NCI-H2107 (cell line): ENCODE measurements around the gene TMEM253.

Source experiments
- DNase-seq: peaks from one replicate; lab custom pipeline; 2025; lab: John Stamatoyannopoulos, UW

Gene TMEM253

GRCh38 chr14:21071225-21072030 is 29.4 kb upstream of the TMEM253 start:
- DNase-seq = peak; percentile 87

- DNase-seq = no peak
These were observed 28.8 kb upstream of the TMEM253 start for GRCh38 chr14:21072031-21072473.

GRCh38 chr14:21072781-21073339 is 28.0 kb upstream of the TMEM253 start:
- DNase-seq = no peak

- no peak for DNase-seq
These were observed 26.9 kb upstream of the TMEM253 start for GRCh38 chr14:21073921-21074320.

- no peak for DNase-seq
These were observed 26.2 kb upstream of the TMEM253 start for GRCh38 chr14:21074398-21075272.

- DNase-seq = no peak
These were observed 25.0 kb upstream of the TMEM253 start for GRCh38 chr14:21075719-21076437.

- DNase-seq = no peak
These were observed 23.2 kb upstream of the TMEM253 start for GRCh38 chr14:21077672-21078071.

- no peak for DNase-seq
These were observed 22.6 kb upstream of the TMEM253 start for GRCh38 chr14:21078287-21078686.

GRCh38 chr14:21078726-21079125 is 22.1 kb upstream of the TMEM253 start:
- no peak for DNase-seq

GRCh38 chr14:21081521-21082142 is 19.2 kb upstream of the TMEM253 start:
- DNase-seq = no peak

GRCh38 chr14:21083565-21084325 is 17.1 kb upstream of the TMEM253 start:
- DNase-seq = no peak

- no peak for DNase-seq
These were observed 16.5 kb upstream of the TMEM253 start for GRCh38 chr14:21084396-21084795.

- DNase-seq = no peak
These were observed 15.6 kb upstream of the TMEM253 start for GRCh38 chr14:21084998-21085853.

- no peak for DNase-seq
These were observed 14.0 kb upstream of the TMEM253 start for GRCh38 chr14:21086908-21087293.

GRCh38 chr14:21087294-21088091 is 13.4 kb upstream of the TMEM253 start:
- DNase-seq = no peak

GRCh38 chr14:21088687-21089086 is 12.2 kb upstream of the TMEM253 start:
- DNase-seq = no peak

GRCh38 chr14:21089271-21089670 is 11.6 kb upstream of the TMEM253 start:
- DNase-seq = no peak

- no peak for DNase-seq
These were observed 11.0 kb upstream of the TMEM253 start for GRCh38 chr14:21089877-21090193.
